Hematopoietic multipotent progenitor cell treated with erythropoietin and hydrocortisone succinate and interleukin-3 and kit ligand, for 6 days (in vitro differentiated cells): ENCODE measurements around the gene IGSF9B.
A peak's percentile ranks its signal among the peaks of the same experiment; 100 is the strongest.

Experiments used
- DNase-seq: peaks from one replicate; pipeline ENCODE4 v3.0.0-alpha.2; 2015

The IGSF9B gene

DNA sequence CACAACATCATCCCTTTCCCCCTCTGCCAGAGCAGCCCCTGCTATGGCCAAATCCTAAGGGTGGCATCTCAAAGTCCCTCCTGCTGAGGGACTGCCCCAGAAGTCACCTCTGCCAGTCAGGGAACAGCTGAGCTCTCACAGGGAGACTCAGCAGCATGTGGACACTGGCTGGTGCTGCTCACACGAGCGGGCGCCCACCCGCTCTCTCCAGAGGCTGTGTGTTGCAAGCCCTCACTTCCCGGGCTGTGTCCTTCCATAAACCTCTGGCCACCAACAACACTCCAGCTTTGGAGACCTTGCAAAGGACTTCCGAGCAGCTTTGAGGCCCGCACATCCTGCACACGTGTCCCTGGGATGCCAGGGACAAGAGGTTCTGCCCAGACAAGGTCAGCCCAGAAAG lies 2.8 kb downstream of the IGSF9B start:
- DNase-seq, result no peak

DNA sequence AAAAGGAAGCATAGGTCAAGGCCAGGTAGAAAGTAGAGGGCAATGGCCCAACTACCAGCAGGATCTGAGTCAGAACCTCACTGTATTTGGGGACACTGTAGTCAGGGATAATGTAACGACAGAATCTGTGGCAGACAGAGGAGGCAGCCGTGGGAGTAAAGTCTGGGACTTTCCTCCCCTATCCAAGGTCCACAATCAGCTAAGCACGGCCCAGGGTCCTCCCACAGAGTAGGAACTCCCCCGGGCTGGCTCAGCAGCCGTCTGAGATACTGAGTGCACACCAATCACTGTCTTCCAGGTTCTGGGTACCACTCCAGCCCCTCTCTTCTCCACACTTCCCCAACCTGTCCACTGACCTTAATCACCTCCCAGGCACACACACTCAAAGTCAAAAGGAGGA lies 3.2 kb downstream of the IGSF9B start:
- no peak for DNase-seq

DNA sequence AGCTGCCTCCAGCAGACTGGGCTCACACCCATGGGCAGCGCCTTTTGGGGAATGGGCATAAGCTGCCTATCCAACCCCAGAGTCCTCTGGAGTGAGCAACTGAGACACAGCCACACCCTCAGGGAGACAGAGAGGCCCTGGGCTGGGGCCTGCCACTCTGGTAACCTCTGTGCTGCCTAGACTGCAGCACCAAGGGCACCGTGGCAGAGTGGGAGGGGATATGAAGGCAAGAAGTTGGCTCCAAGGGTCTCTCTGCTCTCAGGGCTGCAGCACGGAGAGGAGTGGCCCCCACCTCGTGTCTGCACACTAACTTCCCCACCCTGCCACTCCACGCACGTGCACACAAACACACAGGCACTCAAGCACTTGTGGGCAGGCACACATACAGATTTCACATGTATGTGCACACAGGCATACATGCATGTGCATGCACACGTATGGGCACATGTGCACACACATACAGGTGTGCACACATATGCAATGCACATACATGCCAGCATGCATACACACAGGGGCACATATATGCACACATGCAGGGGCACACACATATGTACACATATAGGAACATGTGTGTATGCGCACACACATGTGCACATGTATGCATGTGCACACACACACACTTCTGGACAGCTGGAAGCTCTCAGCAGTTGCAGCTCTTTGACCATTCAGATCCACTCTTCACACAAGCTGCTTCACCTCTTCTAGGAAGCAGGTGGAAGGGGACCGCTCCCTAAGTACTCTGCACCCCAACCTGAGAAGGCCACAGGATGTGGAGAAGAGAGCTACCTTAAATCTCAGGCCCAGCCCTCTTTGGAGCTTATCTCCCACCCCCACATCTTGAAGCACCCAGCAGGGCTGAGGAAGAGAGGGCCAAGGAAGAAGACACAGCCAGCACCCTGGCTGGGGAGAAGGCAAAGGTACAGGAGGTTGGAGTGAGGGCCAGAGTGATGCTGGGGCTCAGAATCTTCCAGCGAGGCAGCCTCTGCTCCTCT lies 4.3 kb downstream of the IGSF9B start:
- no peak for DNase-seq

GRCh38 chr11:133951327-133952198 lies 5.2 kb downstream of the IGSF9B start:
- no peak for DNase-seq

- no peak for DNase-seq
Measured at GRCh38 chr11:133950874-133951326, 5.9 kb downstream of the IGSF9B start.

- DNase-seq, result no peak
Measured at GRCh38 chr11:133950421-133950820, 6.3 kb downstream of the IGSF9B start.

DNA sequence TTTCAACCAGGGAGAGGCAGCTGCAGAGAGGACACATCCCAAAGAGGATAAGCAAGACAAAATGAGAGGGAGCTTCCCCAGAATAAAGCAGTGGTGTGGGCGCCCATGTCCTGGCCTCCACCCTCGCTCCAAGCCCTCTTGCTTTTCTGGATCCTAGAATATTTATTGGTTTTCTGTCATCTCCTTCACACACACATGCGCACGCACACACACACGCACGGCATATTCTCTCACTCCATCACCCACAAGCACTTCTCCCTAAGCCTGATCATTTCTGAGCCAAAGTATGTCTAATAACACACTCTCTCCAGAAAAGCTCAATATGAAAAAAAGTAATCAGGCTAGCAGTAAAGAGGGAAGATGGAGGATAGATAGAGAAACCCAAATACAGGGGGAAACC lies 7.6 kb downstream of the IGSF9B start:
- DNase-seq, result no peak

GRCh38 chr11:133948711-133949110 lies 8.1 kb downstream of the IGSF9B start:
- DNase-seq, result no peak

DNA sequence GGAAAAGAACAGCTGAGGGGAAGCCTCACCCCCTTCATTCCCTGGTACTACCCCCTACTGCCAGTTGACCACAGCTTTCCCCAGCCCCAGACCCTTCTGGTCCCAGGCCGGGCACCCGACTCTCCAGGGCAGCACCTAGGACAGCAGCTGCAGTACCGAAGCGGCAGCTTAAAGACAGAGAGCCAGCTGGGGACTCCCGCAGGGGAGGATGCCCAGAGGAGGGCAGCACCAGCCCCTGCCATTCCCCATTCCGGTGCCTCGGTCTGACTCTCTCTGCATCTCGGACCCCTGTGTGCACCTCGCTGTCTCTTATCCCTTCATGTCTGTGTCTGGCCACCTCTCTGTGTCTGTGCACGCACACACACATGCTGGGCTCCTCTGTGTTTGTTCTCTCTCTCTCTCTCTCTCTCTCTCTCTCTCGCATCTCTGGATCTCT lies 9.4 kb downstream of the IGSF9B start:
- DNase-seq, result peak; percentile 72

DNA sequence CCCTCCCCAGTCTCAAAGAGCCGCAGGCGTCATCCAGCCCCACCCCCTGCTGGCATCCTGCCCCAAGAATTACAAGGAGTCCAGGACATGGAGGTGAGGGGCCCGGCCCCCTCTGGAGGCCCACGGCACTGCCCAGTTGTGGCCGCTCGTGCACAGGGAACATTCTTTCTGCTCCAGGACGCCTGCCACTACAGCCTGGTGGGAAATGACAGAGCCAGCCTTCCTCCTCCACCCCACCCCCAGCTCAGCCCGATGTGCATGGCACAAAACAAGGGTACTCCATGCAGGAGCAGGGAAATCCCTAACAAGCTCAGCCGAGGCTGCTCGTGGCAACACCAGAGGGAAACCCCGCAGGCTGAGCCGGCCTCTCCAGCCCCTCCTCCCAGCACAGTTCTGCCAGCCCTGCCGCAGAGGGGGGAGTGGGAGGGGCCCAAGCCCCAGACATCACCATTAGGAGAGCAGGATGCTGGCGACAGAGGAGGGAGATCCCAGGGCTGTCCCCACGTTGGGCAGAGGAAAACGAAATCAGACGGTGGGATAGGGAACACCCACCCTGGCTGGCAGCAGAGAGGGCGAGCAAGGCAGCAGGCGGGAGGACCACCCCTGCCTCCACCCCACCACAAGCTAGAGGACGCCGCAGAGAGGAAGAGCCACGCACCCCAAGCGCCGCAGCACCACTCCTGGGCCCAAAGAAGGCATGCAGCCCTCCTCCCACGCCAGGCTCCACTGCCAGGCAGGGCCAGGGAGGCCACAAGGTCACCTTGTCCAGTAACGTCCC lies 10.0 kb downstream of the IGSF9B start:
- DNase-seq, result no peak

GRCh38 chr11:133946051-133946450 lies 10.7 kb downstream of the IGSF9B start:
- DNase-seq, result no peak

- DNase-seq, result no peak
Measured at GRCh38 chr11:133945087-133945974, 11.4 kb downstream of the IGSF9B start.

DNA sequence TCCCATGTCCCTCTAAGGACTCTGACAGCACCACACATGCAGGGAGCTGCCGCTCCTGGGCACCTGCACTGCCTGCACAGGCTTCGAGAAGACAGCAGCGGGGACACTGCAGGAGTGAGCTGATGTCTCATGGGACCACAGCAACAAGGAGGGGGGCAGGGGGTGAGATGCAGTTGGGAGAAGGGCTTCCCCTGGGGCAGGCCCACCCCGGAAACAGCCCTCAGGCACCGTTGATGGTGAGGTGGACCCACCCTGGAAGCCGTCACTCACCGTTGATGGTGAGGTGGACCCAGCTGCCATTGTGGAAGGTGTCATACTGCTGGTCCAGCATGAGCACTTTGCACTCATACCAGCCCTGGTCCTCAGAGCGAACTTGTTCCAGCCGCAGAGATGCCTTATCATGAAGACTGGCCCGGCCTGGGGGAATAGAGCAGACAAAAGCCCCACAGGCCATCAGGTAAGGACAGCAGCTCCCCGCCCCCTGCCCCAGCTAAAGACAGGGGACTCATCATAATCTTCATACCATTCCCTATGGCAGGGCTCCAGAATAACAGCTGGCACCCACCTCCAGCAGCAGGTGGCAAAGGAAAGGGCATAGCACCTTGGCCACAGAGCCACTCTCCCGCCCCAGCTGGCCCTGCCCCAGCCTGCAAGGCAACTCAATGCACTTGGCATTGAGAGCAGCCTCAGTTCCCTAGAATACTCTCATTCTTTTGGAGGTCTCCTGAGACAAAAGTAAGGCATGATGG lies 12.6 kb downstream of the IGSF9B start:
- DNase-seq, result no peak

DNA sequence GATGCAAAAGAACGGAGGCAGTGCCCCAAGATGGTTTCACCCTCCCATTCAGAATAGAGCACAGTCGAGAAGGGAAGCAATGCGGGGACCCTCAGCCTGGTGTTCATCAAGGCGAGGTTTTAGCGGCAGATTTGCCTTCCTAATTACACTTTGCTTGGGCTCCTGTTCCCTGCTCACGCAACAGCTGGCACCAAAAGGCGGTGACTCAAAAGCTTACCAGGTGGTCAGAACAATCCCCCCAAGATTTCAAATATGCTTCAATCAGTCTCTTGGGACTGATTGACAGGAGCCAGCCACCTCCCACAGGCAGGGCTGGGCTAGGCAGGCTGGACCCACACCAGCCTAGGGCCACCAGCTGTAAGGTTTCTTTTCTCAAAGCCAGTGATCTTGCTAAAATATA lies 14.2 kb downstream of the IGSF9B start:
- DNase-seq, result no peak

GRCh38 chr11:133941546-133941945 lies 15.2 kb downstream of the IGSF9B start:
- DNase-seq, result no peak

DNA sequence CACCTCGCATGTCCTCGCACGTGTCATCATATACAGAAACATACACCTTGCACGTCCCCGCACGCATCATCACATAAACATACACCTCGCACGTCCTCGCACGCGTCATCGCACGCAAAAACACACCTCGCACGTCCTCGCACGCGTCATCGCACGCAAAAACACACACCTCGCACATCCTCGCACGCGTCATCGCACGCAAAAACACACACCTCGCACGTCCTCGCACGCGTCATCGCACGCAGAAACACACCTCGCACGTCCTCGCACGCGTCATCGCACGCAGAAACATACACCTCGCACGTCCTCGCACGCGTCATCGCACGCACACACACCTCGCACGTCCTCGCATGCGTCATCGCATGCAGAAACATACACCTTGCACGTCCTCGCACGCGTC lies 16.7 kb downstream of the IGSF9B start:
- DNase-seq, result no peak

DNA sequence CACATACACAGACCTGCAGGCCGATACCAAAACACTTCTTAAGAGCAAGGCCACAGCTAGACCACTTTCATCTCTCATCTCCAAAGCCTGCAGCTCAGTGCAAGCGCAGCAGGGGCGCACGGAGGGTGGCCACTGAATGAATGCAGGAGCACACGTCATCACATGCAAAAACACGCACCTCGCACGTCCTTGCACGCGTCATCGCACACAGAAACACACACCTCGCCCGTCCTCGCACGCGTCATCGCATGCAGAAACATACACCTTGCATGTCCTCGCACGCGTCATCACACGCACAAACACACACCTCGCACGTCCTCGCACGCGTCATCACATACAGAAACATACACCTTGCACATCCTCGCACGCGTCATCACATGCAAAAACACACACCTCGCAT lies 17.2 kb downstream of the IGSF9B start:
- DNase-seq, result no peak

DNA sequence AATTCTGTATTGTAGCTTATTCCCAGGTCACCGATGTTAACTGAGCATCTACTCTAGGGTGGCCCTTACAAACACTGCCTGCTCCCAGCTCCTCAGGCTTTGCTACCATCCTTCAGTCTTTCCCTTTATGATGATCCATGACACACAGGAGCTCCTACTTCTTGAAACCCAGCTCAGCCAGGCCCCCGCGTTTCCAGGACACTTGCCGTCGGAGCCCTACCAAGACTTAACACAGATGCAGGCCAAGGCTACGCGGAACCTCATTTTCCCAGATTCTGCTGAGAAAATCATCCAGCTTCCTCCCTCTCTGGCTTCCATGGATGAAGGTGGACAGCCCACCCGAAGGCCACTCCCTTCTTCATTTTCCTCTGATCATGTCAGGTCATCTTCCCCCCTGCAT lies 18.6 kb downstream of the IGSF9B start:
- DNase-seq, result no peak

- DNase-seq, result no peak
Measured at GRCh38 chr11:133937468-133937867, 19.3 kb downstream of the IGSF9B start.

GRCh38 chr11:133937015-133937414 lies 19.8 kb downstream of the IGSF9B start:
- no peak for DNase-seq

DNA sequence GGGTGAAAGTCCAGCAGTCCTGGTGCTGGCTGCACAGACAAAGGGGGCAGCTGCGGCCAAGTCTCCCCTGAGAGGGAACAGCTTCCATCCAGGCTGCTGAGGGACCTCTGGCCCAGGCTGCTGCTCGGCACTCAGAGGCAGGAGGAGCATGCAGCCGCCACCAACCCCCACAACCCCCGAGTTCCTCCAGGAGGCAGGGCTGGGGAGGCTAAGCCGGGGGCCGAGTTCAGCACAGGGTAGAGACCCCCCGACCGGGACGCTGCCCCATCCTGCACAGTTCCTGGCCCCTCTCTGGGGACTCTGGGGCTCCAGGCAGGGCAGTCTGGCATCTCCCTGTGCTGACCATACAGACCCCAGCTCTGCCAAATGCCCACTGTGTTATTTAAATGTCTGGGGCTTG lies 20.2 kb downstream of the IGSF9B start:
- DNase-seq, result no peak
